Right atrium auricular region (tissue), 2 donors: ENCODE results near the gene SLC6A9. TPM values are rescaled to one million over a fixed set of nuclear protein-coding genes. Genes with fewer than 3 reads are reported as not detected.

ENCODE experiments used
- DNase-seq: peaks from one replicate; pipeline ENCODE4 v3.0.0-alpha.2; 2019; ENCODE audit warnings: low spot score
- H3K27ac ChIP-seq, 2 donors: fragments of 200-600 bp; sonication (generic); 1 replicate in 1 of 2; 2 replicates in 1 of 2; pipeline ENCODE4 v1.5.1; 2016 to 2019
- H3K27me3 ChIP-seq, 2 donors: fragments of 200-600 bp; sonication (generic); one replicate each; pipeline versions ENCODE4 v1.5.1 to v1.6.0; 2017 to 2019
- H3K36me3 ChIP-seq: fragments of 200-600 bp; sonication (generic); one replicate; pipeline ENCODE4 v1.5.1; 2016
- H3K4me1 ChIP-seq, 2 donors: fragments of 200-600 bp; sonication (generic); one replicate each; pipeline versions ENCODE4 v1.5.1 to v1.6.0; 2017 to 2019
- H3K4me3 ChIP-seq, 2 donors: fragments of 200-600 bp; sonication (generic); 1 replicate in 1 of 2; 2 replicates in 1 of 2; pipeline ENCODE4 v1.5.1; 2017 to 2019; ENCODE audit warnings: mild to moderate bottlenecking in 1 of 2, moderate library complexity in 1 of 2
- H3K9me3 ChIP-seq, 2 donors: fragments of 200-600 bp; sonication (generic); one replicate each; pipeline ENCODE4 v1.5.1; 2019
- total RNA-seq, 2 donors: library from RNA; depleted of rRNA; stranded (reverse); fragments of >200 nt; gene quantifications; one replicate each; pipeline ENCODE4 v1.1.0, GENCODE V29; 2016
- TF ChIP-seq, protein P1 (sequence below), 2 donors: fragments of 200-600 bp; sonication (generic); IDR thresholded peaks; one replicate each; pipeline ENCODE4 v1.5.1; 2019; ENCODE audit warnings: antibody characterized with exemption in 2 of 2

SLC6A9 gene
- total RNA-seq, 2 donors from 2014 or later, result 1.0 to 1.6 TPM

DNA sequence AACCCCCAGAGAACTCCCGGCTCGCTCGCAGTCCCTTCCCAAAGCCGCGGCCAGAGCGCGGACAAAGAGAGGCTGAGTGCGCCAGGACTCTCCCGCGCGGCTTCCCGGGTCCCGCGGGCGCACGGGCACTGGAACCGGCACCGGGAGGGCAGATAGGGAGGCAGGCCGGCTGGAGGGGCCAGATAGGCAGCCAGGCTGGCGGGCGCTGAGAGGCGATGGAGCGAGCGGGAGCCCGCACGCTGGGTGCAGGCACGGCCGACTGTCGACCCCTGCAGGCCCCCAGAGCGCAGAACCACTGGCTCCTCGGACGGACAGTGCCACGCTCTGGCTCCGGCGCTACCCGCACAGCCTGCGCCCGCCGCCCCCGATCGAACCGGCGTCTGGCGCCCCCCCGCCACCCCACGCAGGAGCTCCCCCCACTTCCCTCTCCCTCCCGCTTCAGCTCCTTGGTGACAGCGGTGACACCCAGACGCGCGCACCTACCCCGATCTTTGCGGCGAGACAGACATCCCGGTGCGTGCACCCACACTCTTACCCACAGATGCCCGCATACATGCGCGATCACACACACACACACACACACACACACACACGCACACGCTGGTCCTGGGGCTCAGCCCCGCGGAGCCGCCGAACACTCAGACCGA, 534 bp downstream of the SLC6A9 start:
- peak overlapping the region; percentile 83 to 87 for H3K27ac ChIP-seq
- H3K4me3 ChIP-seq, result peak overlapping the region; percentile 53 to 83
- no peaks in the 10 kb centered on the region for H3K27me3 ChIP-seq
- TF ChIP-seq, protein P1, sequence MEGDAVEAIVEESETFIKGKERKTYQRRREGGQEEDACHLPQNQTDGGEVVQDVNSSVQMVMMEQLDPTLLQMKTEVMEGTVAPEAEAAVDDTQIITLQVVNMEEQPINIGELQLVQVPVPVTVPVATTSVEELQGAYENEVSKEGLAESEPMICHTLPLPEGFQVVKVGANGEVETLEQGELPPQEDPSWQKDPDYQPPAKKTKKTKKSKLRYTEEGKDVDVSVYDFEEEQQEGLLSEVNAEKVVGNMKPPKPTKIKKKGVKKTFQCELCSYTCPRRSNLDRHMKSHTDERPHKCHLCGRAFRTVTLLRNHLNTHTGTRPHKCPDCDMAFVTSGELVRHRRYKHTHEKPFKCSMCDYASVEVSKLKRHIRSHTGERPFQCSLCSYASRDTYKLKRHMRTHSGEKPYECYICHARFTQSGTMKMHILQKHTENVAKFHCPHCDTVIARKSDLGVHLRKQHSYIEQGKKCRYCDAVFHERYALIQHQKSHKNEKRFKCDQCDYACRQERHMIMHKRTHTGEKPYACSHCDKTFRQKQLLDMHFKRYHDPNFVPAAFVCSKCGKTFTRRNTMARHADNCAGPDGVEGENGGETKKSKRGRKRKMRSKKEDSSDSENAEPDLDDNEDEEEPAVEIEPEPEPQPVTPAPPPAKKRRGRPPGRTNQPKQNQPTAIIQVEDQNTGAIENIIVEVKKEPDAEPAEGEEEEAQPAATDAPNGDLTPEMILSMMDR (IDR thresholded peaks at IDR 0.05), result peak in 1 of 2 donors; percentile 50
- peaks cover 0 to 31% of the 10 kb centered on the region in 2 donors for H3K4me1 ChIP-seq
- no peaks in the 10 kb centered on the region for H3K9me3 ChIP-seq
- no peak for DNase-seq
- no peaks in the 10 kb centered on the region for H3K36me3 ChIP-seq

DNA sequence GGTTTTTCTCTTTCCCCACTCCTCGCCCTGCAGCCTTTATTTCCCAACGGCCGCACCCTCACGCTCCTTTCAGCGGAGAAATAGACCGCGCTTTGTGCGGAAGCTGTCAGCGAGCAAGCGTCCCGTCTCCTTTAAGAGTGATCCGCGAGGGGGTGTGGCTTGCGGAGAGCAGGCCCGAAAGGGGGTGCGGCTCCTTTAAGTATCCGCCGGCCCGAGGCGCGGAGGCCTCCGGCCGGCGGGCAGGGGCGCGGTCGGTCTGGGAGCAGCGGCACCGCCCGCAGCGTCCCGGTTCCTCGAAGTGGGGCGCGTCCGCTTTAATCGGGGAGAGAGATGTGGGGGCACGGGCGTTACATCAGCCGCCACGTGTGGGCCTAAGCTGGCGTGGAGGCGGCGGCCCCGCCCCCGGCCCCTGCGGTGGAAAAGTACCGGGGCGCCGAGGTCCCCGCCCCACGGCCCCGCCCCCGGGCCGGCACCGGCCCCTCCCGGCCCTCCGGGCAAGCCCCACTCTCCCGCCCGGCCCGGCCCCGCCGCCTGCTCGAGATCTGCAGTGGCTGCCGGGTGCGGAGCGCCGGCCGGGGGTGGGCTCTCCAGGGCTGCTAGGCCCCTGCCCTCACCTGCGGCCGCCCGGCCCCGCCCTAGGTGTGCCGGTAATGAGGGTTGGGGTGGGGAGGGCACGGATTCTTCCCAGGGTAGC, 1.2 kb downstream of the SLC6A9 start:
- peaks cover 0 to 24% of the 10 kb centered on the region in 2 donors for H3K4me1 ChIP-seq
- H3K27ac ChIP-seq, result peak overlapping the region; percentile 83 to 87
- no peaks in the 10 kb centered on the region for H3K9me3 ChIP-seq
- H3K27me3 ChIP-seq, result no peaks in the 10 kb centered on the region
- peak overlapping the region; percentile 53 to 83 for H3K4me3 ChIP-seq
- no peaks in the 10 kb centered on the region for H3K36me3 ChIP-seq
- TF ChIP-seq, protein P1 (IDR thresholded peaks at IDR 0.05), result no peak
- DNase-seq, result peak; percentile 91

DNA sequence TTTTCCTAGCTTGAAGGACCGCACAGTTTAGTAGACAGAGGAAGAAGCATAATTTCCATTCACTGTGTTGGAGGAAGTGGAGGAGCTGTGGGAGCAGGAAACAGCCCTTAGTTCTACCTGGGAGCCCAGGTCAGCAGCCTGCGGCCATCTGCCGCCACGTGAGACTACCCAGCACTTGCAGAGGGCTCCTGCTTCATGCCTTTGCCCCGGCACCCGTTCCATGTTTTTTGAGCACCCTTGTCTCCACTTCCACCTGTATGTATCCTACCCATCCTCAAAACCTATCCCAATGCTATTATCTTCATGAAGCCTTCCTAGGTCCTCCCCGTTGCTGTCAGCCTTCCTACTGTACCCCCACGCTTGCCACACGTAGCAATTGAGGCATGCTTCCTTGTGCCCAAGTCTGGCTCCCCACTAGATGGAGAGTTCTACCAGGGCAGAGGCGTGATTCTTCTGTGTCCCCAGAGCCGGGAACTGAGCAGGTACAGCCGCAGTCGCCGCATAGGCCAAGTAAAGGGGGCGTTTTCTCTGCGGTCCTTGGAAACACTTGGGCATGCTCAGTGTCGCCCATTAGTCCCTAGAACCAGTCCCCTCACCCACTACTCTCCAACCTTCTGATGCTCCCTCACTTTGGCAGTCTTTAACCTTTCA, 1.9 kb downstream of the SLC6A9 start:
- Histone ChIP-seq H3K36me3 (no peaks in the 10 kb centered on the region), H3K27ac (peak overlapping the region; percentile 83 to 87), H3K4me3 (peak overlapping the region; percentile 53 to 83), H3K4me1 (peaks cover 0 to 23% of the 10 kb centered on the region in 2 donors), H3K9me3 (no peaks in the 10 kb centered on the region), H3K27me3 (no peaks in the 10 kb centered on the region)
- TF ChIP-seq, protein P1 (IDR thresholded peaks at IDR 0.05), result no peak
- no peak for DNase-seq

DNA sequence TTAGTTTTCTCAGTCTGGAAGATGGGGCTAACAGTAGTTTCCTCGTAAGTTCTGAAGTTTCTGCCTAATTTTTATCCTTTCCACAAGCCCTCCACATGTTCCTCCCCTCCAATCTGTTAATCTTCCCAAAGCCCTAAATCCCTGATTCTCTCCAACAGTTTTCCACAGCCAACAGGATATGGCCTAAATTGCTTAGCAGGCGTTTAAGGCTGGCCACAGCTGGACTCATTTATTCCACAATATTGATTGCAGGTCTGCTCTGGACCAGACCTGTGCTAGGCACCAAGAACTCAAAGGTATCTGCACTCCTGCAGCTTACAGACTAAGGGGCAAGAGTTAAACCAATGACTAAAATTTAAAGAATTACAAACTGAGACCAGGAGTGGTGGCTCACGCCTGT, 3.9 kb downstream of the SLC6A9 start:
- no peak for DNase-seq
- Histone ChIP-seq H3K27ac (no peak overlapping the region), H3K27me3 (no peaks in the 10 kb centered on the region), H3K9me3 (no peaks in the 10 kb centered on the region), H3K4me3 (no peak overlapping the region), H3K4me1 (peaks cover 0 to 23% of the 10 kb centered on the region in 2 donors), H3K36me3 (no peaks in the 10 kb centered on the region)
- TF ChIP-seq, protein P1 (IDR thresholded peaks at IDR 0.05), result no peak

DNA sequence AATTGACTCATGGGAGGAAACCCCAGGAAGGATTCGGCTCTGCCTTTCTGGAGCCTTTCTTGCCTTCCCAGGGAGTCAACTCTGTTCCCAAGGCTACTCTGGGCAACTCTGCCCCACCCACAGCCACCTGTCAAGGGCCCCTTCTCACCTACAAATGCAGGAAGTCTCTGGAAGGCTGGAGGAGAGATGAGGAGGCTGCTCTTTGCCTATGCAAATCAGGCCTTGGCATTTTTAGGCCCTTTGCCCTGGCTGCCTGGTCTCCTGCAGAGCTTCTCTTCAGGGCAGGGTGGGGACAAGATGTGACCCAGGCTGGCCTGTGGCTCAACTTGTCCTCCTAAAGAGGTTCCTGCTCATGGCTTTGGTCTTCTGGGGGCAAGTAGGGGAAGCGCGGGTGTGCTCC, 5.4 kb downstream of the SLC6A9 start:
- TF ChIP-seq, protein P1 (IDR thresholded peaks at IDR 0.05), result no peak
- Histone ChIP-seq H3K4me3 (no peak overlapping the region), H3K36me3 (no peaks in the 10 kb centered on the region), H3K9me3 (no peaks in the 10 kb centered on the region), H3K27ac (no peak overlapping the region), H3K27me3 (no peaks in the 10 kb centered on the region), H3K4me1 (peaks cover 0 to 19% of the 10 kb centered on the region in 2 donors)
- DNase-seq, result no peak
